Measurements from ENCODE around the gene NLRC3. TPM values are rescaled to one million over a fixed set of nuclear protein-coding genes. Genes with fewer than 3 reads are reported as not detected.
A peak's percentile ranks its signal among the peaks of the same experiment; 100 is the strongest.
"Not testable (repeated sequence)": the region's sequence is repeated elsewhere in the genome, so short reads cannot be mapped to it uniquely, and the experiment has no call there.

The NLRC3 gene
- total RNA-seq, 1 experiment from 2014 or later, result 0.09 TPM

GRCh38 chr16:3611146-3611975 is 34.2 kb upstream of the NLRC3 start, which contains the start of gene SLX4:
TSS of gene SLX4 (minus strand) at chr16:3611606. CDS start at chr16:3608964, 2,642 bp downstream.
- intact Hi-C loops (cut with micrococcal nuclease; ENCODE audit: unreplicated experiment), result no loop called here
- Histone ChIP-seq H3K27me3 (replicated peaks; ENCODE audit: insufficient read depth, low read depth, low read length, poor library complexity) (no peaks in the 10 kb centered on the region), H3K4me1 (ENCODE audit: insufficient read depth, low read length, poor library complexity, severe bottlenecking) (peaks cover 8% of the 10 kb centered on the region), H3K36me3 (ENCODE audit: insufficient read depth, low read length, poor library complexity, severe bottlenecking) (peaks cover 4% of the 10 kb centered on the region), H3K9me3 (ENCODE audit: low read depth, low read length, poor library complexity, severe bottlenecking) (no peaks in the 10 kb centered on the region), H3K27ac (ENCODE audit: low read depth, low read length, poor library complexity, severe bottlenecking) (peak within 1 kb of the TSS; percentile 85), H3K4me3 (ENCODE audit: low read depth, low read length, poor library complexity, severe bottlenecking) (peak within 1 kb of the TSS; percentile 92)
- BruUV-seq (replicated peaks), result no TSS peak
- TF ChIP-seq, protein P1, sequence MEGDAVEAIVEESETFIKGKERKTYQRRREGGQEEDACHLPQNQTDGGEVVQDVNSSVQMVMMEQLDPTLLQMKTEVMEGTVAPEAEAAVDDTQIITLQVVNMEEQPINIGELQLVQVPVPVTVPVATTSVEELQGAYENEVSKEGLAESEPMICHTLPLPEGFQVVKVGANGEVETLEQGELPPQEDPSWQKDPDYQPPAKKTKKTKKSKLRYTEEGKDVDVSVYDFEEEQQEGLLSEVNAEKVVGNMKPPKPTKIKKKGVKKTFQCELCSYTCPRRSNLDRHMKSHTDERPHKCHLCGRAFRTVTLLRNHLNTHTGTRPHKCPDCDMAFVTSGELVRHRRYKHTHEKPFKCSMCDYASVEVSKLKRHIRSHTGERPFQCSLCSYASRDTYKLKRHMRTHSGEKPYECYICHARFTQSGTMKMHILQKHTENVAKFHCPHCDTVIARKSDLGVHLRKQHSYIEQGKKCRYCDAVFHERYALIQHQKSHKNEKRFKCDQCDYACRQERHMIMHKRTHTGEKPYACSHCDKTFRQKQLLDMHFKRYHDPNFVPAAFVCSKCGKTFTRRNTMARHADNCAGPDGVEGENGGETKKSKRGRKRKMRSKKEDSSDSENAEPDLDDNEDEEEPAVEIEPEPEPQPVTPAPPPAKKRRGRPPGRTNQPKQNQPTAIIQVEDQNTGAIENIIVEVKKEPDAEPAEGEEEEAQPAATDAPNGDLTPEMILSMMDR (conservative IDR thresholded peaks at IDR 0.05; ENCODE audit: low read depth, low read length), result no peak
- no peak for TF ChIP-seq EZH2 (IDR thresholded peaks at IDR 0.05; ENCODE audit: borderline replicate concordance, low read depth, low read length, poor library complexity, severe bottlenecking)
- POLR2A ChIA-PET (ENCODE audit: low non-redundant PET), result interaction anchor here (1.0 kb wide), 1 partner anchor 15 kb away, joined by 5 read pairs; no protein-coding TSS in a partner anchor
- peak; percentile 96 for DNase-seq (ENCODE audit: low spot score)
- CTCF ChIA-PET, result interaction anchor here (0.5 kb wide), 1 partner anchor 704 kb away, joined by 10 read pairs; no protein-coding TSS in a partner anchor

DNA sequence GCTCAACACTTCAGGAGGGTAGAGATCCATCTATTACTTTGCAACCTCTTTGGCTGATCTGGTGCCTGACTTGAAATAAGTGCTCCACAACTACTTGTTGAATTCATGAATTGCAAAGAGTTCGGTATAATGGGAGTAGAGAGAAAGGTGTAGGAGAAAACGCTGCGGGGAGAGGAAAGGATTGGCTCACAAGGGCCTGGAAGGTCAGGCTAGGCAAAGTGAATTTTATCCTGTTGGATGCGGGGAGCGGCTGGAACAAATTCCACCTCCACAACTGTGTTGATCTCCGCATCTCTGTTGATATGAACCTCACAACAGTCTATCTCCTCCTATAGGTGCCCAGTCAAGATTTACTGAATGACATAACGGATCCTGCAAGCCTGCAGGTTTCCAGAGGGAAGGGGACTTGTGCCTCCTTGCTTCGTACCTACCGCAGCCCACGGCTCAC is 33.5 kb upstream of the NLRC3 start:
- CTCF ChIA-PET, result no interaction called here
- POLR2A ChIA-PET (ENCODE audit: low non-redundant PET), result no interaction called here
- no peak for TF ChIP-seq EZH2 (IDR thresholded peaks at IDR 0.05; ENCODE audit: borderline replicate concordance, low read depth, low read length, poor library complexity, severe bottlenecking)
- TF ChIP-seq, protein P1 (conservative IDR thresholded peaks at IDR 0.05; ENCODE audit: low read depth, low read length), result no peak

DNA sequence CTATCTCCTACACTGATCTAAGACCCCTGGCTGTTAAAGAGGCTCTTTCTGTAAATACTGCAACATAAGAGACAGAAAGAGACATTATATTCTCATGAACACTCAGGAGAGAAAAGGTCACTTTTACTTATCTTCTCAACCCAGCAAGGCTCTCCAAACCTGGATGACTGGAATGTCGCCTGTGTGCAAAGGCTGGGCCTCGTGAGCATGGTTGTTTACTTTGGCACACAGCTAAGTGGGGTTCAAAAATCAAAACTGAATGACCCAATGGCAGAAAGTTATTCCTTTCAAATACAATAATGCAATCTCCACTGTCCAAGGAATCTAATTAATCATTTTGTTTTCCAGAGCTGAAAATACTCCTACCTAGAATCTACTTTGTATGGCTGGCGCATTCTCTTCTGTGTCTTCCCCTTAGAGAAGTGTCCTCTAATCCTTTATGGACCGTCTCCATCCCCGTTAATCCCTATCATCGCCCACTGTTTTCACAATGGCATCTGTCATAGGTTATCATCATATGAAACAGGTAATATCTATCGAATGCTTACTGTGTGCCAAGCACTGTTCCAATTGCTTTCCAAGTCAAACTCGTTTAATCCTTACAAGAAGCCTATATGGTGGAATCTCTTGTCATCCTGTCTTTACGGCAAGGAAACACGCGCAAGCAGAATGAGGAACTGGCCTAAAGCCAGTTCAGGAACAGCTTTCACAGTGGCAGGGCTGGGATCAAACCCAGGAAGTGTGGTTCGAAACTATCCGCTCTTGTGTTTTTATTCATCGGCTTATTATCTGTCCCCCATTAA is 32.9 kb upstream of the NLRC3 start:
- TF ChIP-seq EZH2 (IDR thresholded peaks at IDR 0.05; ENCODE audit: borderline replicate concordance, low read depth, low read length, poor library complexity, severe bottlenecking), result no peak
- TF ChIP-seq, protein P1 (conservative IDR thresholded peaks at IDR 0.05; ENCODE audit: low read depth, low read length), result no peak
- ChIA-PET CTCF (no interaction called here), POLR2A (ENCODE audit: low non-redundant PET) (no interaction called here)
- intact Hi-C loops (cut with micrococcal nuclease; ENCODE audit: unreplicated experiment), result no loop called here
- H3K27ac ChIP-seq (ENCODE audit: low read depth, low read length, poor library complexity, severe bottlenecking), result no peak overlapping the region
- no peaks in the 10 kb centered on the region for H3K27me3 ChIP-seq (replicated peaks; ENCODE audit: insufficient read depth, low read depth, low read length, poor library complexity)
- peaks cover 8% of the 10 kb centered on the region for H3K4me1 ChIP-seq (ENCODE audit: insufficient read depth, low read length, poor library complexity, severe bottlenecking)
- H3K36me3 ChIP-seq (ENCODE audit: insufficient read depth, low read length, poor library complexity, severe bottlenecking), result peaks cover 4% of the 10 kb centered on the region
- no TSS peak for BruUV-seq (replicated peaks)
- no peaks in the 10 kb centered on the region for H3K9me3 ChIP-seq (ENCODE audit: low read depth, low read length, poor library complexity, severe bottlenecking)
- H3K4me3 ChIP-seq (ENCODE audit: low read depth, low read length, poor library complexity, severe bottlenecking), result peak overlapping the region; percentile 92
- no peak for DNase-seq (ENCODE audit: low spot score)

More for the DNA sequence above, 33.5 kb upstream of the NLRC3 start:
- Histone ChIP-seq H3K36me3 (ENCODE audit: insufficient read depth, low read length, poor library complexity, severe bottlenecking) (peaks cover 4% of the 10 kb centered on the region), H3K4me3 (ENCODE audit: low read depth, low read length, poor library complexity, severe bottlenecking) (peak overlapping the region; percentile 92), H3K4me1 (ENCODE audit: insufficient read depth, low read length, poor library complexity, severe bottlenecking) (peaks cover 8% of the 10 kb centered on the region), H3K27ac (ENCODE audit: low read depth, low read length, poor library complexity, severe bottlenecking) (peak overlapping the region; percentile 85), H3K9me3 (ENCODE audit: low read depth, low read length, poor library complexity, severe bottlenecking) (no peaks in the 10 kb centered on the region), H3K27me3 (replicated peaks; ENCODE audit: insufficient read depth, low read depth, low read length, poor library complexity) (no peaks in the 10 kb centered on the region)
- intact Hi-C loops (cut with micrococcal nuclease; ENCODE audit: unreplicated experiment), result no loop called here
- no peak for DNase-seq (ENCODE audit: low spot score)
- no TSS peak for BruUV-seq (replicated peaks)

- H3K9me3 ChIP-seq (ENCODE audit: low read depth, low read length, poor library complexity, severe bottlenecking); H3K27me3 ChIP-seq (replicated peaks; ENCODE audit: insufficient read depth, low read depth, low read length, poor library complexity); intact Hi-C loops (cut with micrococcal nuclease; ENCODE audit: unreplicated experiment); H3K27ac ChIP-seq (ENCODE audit: low read depth, low read length, poor library complexity, severe bottlenecking); H3K36me3 ChIP-seq (ENCODE audit: insufficient read depth, low read length, poor library complexity, severe bottlenecking); CTCF ChIA-PET; BruUV-seq (replicated peaks); H3K4me1 ChIP-seq (ENCODE audit: insufficient read depth, low read length, poor library complexity, severe bottlenecking); POLR2A ChIA-PET (ENCODE audit: low non-redundant PET); H3K4me3 ChIP-seq (ENCODE audit: low read depth, low read length, poor library complexity, severe bottlenecking); DNase-seq (ENCODE audit: low spot score): not testable (repeated sequence)
Measured at GRCh38 chr16:3608976-3609375, 31.8 kb upstream of the NLRC3 start.
